Occipital lobe (tissue), 2 donors: ENCODE data around the gene CNOT2. TPM values are rescaled to one million over a fixed set of nuclear protein-coding genes. Genes with fewer than 3 reads are reported as not detected.
"Not testable (repeated sequence)": the region's sequence is repeated elsewhere in the genome, so short reads cannot be mapped to it uniquely, and the experiment has no call there.

ENCODE experiments used
- DNase-seq: peaks from one replicate; lab custom pipeline; 2025; lab: John Stamatoyannopoulos, UW
- total RNA-seq: library from RNA; depleted of rRNA; stranded (reverse); fragments of >200 nt; gene quantifications from one replicate; pipeline ENCODE4 v1.2.3, GENCODE V29; 2014

The CNOT2 gene
- total RNA-seq, 1 donor from 2014 or later, result 248 TPM

DNA sequence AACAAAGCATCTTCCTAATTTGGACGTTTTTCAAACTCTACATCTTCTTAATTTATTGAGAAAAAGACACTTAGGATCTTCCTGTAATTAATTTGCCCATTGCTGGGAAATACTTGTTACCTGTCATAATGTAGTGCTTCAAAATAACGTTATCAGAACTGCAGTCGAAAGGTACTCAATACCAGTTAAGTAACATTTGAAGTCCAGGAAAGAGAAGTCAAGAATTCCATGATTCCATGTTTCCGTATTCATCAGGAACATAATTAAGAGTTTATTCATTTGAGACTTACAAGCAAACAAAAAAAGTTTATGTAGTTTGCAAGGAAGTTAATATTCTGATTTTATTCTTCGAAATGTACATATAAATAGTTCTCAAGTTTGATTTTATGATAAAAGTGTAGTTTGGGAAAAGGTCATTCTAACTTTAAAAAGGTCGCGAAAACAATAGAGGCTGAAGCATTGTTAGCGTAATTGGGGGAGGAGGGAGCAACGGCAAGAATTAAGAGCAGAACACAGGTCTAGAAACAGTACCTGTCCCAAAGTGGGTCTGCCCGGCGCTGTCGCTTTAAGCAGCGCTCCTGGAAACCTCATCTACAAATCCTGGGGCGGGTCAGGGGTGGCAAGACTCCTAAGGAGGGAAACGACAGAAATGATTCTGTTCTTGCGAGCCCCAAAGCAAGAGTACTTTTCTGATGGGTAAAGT lies 121.6 kb downstream of the CNOT2 start:
- DNase-seq, result no peak

DNA sequence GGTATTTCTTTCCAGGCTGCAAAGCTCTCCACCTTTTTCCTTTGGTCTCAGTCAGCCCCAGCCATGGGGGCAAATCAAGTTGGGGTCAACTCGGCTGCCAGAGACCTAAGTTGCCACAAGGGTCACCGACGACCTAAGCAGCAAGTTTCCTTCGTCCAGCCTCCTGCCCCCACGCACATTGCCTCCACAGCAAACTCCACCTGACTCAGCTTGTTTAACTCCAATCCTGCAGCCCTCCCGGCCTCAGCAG lies 122.1 kb downstream of the CNOT2 start:
- DNase-seq, result no peak

DNA sequence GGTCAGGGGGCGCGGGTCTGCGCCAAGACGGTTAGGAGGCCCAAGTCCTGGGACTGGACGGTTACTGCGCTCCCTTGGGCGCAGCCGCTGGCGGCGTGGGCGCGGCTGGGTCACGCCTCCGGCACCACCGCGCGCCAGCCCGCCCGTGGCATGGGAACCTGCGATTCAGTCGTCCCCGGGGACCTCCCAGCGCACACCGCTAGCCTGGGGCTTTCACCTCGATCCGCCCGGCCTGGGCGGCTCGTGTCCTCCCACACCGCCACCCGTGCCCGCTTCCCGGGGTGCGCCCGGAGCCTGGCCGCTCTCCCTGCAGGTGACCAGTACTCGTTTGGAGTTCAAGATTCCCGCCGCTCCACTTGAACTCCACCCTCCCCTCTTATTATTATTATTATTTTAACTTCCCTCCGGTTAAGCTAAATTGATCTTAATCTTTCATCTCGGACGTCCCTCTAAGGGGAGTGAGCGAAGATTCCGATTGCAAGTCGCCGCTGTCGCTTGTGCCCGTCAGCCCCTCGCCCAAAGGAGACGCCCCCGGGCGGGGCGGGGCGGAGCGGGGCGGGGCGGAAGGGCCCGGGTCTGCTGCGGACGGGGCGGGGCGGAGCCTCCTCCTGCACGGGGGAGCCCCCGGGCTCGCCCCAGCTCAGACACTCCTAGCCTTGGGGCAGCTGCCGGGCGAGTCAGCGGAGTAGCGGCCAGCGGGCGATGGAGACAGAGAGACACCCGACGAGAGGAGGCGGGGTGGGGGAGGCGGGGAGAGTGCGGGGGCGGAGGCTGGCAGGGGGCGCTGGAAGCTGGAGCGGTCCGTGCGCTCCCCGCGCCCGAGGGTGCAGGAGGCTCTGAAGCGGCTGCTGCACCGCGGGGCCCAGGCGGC lies 122.7 kb downstream of the CNOT2 start, which contains the start of gene KCNMB4:
KCNMB4 (plus strand) TSS at position 643 of the 871 bp plus-strand sequence. CDS start 445 bp downstream, outside the sequence.
- DNase-seq, result peak; percentile 76

DNA sequence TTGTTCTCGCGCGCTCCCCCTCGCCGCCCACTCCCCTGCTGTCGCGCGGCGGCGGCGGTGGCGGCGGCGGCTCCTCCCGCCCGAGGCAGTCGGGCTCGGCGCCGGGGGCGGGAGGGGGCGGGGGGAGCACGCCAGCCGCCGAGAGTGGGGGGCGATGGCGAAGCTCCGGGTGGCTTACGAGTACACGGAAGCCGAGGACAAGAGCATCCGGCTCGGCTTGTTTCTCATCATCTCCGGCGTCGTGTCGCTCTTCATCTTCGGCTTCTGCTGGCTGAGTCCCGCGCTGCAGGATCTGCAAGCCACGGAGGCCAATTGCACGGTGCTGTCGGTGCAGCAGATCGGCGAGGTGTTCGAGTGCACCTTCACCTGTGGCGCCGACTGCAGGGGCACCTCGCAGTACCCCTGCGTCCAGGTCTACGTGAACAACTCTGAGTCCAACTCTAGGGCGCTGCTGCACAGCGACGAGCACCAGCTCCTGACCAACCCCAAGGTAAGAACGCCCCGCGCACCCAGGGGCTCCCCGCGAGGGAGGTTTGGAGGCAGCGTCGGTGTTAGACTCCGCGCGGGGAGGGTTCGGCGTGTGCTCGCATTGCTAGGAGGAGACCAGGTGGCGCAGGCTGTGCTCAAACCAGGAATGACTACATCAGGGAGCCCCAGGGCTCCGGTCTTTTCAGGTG lies 123.5 kb downstream of the CNOT2 start:
- peak; percentile 54 for DNase-seq

DNA sequence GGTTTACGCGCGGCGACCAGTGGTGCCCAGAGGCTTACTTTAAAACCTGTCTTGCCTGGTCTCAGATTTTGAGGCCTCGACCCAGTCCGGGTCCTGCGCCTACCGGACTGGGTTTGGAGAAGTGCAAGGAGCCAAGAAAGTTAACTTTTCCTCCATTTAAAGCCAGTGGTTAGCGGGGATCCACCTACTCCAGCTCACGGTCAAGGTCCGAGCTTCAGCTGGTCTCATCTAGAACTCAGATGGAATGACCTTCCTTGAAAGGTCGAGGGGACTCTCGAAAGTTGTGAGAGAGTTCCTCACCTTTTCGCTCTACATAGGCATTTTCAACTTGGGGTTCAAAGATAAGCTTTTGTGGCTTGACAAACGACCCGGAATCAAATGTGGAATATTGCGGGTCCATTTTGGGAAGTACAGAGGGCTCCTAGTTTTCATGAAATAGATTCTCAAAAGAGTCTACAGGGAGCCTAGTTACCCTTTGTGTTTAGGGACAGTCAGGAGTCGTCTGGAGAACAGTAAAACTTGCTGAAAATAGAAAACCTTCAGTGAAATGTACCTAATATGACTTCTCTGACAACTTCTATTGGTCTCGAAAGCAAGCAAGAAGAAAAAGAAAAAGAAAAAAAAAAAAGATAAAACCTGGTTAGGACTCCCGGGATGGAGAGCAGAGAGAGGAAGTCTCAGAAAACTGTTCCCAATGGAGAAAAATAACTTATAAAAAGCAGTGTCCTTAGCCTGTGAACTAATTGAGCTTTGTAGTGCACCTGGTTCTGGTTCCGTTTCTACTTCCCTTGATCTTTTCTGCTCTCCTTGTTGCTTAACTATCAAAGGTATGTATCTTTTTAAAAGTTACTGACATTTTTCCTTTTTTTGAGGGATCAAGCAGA lies 124.3 kb downstream of the CNOT2 start:
- DNase-seq, result no peak

DNA sequence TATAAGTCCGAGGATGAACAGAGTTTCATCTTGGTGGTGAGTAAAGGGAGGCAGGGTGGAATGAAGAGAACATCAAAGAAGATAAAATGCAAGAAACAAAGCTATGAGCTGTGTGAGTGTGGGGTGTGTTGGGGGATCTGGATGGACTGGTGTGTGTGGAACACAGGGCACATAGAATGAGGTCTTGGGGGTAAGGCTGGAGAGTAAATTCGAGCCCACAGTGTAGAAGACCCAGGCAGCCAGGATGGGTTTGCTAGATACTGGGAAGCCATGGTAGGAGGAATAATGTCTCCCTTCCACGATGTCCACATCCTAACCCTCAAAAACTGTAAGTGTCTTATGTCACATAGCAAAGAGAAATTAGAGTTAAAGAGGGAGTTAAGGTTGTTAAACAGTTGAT lies 129.6 kb downstream of the CNOT2 start:
- no peak for DNase-seq

DNA sequence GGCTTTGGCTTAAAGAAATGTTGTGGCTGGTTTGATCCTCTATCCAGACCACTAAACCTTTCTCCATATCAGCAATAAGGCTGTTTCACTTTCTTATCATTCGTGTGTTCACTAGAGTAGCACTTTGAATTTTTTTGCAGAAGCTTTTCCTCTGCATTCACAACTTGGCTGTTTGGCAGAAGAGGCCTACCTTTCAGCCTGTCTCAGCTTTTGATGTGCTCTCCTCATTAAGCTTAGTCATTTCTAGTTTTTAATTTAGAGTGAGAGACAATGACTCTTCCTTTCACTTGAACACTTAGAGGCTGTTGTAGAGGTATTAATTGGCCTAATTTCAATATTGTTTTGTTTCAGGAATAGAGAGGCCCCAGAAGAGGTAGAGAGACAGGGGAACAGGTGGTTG lies 136.6 kb downstream of the CNOT2 start:
- DNase-seq, result no peak

DNA sequence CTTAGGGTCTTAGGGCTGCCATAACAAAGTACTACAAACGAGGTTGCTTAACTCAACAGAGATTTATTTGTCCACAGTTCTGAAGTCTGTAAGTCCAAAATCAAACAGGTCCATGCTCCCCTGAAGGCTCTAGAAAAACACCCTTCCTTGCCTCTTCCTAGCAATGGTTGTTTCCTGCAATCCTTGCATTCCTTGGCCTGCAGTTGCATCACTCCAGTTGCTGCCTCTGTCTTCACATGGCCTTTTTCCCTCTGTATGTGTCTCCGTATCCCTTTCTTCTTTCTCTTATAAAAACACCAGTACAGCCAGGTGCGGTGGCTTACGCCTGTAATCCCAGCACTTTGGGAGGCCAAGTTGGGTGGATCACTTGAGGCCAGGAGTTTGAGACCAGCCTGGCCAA lies 140.3 kb downstream of the CNOT2 start:
- no peak for DNase-seq

DNA sequence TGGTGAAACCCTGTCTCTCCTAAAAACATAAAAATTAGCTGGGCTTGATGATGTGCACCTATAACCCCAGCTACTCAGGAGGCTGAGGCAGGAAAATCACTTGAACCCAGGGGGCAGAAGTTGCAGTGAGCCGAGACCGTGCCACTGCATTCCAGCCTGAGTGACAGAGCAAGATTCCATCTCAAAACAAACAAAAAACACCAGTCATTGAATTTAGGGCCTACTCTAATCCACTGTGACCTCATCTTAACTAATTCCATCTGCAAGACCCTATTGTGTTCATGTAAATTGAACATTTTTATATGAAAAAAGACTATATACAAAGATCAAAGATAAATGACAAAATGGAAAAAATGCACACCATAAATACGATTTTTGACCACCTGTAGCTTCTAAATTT lies 140.7 kb downstream of the CNOT2 start:
- DNase-seq, result no peak

DNA sequence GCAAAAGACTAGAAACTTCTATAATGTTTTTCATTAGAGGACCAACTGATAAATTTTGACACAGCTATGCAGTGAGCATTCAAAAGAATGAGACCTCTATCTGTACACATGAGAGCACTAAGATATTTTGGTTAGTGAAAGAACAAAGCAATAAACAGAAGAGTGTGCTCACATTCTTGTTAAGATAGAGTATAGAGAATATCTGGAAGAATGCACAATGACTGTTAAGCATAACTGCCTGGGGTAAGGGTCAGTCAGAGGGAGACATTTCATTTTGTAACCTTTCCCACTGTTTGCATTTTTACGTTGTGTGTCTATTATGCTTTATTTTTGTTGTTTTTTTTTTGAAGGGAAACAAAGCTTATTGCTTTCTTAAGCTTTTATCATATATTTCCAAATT lies 143.5 kb downstream of the CNOT2 start:
- DNase-seq, result no peak

DNA sequence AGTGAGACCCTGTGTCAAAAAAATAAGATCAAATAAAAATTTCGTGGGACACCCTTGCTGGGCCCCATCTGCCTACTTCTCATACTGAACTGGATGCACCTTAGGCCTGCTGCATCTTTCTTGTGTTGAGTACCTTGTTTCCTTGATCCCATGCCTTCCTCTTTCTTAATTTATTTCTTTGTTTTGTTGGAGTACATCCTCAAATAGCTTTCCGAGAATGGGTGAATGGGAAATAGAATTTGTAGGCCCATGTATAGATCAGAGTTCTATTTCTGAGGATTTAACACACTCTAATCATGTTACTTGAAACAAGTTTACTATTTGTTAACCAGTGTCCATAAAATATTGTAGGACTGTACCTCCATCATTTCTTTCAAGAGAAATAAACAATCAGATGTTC lies 146.4 kb downstream of the CNOT2 start:
- DNase-seq, result no peak

DNA sequence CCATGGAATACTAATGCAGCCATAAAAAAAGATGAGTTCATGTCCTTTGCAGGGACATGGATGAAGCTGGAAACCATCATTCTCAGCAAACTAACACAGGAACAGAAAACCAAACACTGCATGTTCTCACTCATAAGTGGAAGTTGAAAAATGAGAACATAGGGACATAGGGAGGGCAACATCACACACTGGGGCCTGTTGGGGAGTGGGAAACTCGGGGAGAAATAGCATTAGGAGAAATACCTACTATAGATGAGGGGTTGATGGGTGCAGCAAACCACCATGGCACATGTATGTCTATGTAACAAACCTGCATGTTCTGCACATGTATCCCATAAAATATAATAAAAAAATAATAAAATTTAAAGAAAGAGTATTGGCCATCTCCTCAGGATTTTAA lies 149.4 kb downstream of the CNOT2 start:
- not testable (repeated sequence) for DNase-seq

DNA sequence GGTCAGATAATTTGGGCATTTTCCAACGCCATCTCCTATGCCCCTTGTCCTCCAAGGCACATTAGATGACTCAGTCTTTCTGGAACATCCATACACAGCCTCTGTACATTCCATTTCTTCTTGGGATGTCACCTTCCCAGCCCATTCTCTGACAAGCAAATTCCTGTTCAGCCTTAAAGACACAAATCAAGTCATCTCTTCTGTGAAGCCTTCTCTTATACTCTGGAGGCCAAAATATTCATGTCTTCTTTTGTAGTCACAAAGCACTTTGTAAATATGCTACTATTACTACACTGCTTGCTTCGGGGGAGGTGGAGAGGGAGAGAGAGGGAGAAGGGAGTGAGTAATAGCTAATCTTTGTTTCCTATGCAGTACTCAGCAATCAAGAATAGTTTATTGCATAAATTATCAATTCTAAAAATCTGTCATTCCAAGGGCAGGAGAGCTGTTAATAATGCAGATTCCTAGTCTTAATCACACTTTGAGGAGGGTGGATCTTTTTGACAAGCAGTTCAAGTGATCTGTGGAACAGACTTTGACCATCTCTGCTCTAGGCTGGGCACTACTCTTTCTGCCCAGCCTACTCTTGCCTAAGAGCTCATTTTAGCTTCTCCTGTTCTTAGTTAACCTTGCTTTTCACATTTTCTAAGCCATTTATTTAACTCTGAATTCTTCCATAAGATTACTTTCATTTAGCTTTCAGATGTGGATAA lies 150.7 kb downstream of the CNOT2 start:
- DNase-seq, result no peak

DNA sequence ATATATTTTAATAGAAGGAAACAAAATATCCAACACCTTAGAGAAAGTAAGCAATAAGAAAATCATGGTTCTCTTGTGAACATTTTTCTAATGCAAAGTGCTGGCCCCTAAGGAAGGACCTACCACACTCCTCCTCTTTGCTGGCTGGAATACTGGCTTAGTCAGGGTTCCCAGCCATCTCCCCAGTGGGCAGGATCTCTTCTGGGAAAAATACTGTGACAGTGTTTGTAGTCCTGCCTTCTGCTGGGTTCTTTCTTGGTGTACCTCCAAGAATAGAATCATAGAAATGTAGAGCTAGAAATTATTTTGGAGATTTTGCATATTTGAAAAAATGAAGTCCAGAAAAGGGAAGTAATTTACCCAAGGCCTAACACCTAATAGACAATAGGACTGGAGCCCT lies 154.8 kb downstream of the CNOT2 start:
- DNase-seq, result peak; percentile 21

DNA sequence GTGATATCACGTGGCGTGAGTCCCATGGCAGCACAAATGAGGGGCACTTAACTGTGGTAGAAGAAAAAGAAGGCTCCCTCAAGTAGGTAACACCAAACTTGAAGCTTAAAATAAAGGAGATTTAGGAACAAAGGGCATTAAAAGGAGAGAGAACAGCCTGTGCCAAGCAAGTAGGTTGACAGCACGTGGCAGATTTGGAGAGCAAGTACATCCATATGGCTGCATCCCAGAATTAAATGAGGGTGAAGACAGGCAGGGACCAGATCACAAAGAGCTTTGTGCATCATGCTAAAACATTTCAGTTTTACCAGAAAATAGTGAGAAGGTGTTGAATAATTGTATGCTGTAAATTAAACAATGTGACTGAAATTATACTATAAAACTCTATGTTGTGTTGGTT lies 155.6 kb downstream of the CNOT2 start:
- DNase-seq, result peak; percentile 19

DNA sequence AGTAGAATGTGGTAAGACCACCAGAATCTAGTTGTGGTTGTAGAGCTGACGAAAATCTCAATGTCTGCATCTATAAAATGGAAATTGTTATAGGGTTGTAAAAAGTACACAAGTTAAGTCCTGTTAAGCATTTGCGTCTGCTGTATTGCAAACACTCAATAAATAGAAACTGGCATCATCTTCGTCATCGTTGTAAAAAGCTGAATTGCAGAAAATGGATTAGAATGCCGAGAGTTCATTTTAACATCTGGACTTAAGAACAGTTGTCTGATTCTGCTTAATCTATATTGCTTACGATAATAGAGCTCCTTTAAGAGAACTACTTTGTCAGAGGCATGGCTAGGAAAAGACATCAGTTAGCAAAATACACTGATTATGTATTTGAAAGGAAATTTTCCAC lies 156.1 kb downstream of the CNOT2 start:
- DNase-seq, result no peak

DNA sequence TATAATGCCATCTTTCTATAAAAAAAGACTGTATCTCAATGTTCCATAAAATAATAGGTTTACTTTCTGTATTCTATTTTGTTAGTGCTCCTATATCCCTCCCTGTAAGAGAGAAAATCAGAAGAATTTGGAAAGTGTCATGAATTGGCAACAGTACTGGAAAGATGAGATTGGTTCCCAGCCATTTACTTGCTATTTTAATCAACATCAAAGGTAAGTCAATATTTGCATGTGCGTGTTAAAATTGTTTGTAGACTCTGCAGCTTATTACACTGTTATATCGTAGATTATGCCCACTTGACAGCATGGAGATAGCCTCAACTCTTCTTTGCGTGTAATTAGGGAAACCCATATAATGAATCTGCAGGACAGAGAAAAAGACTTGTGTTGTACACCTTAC lies 156.9 kb downstream of the CNOT2 start:
- no peak for DNase-seq

DNA sequence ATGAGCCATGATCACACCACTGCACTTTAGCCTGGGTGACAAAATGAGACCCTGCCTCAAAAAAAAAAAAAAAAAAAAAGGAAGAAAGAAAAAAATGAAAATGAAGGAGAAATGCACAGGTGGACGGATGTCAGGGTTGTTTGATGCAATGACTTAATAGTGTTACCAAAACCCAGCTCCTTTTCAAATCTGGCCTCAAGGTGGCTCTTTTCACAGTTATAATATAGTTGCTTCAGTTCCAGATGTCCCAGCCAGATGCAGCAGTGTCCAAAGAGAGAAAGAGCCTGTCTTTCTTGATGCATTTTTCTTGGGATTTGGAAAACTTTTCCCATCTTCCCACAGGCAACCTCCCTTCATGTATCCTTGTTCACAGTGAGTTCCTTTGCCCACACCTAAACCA lies 159.4 kb downstream of the CNOT2 start:
- DNase-seq, result no peak

DNA sequence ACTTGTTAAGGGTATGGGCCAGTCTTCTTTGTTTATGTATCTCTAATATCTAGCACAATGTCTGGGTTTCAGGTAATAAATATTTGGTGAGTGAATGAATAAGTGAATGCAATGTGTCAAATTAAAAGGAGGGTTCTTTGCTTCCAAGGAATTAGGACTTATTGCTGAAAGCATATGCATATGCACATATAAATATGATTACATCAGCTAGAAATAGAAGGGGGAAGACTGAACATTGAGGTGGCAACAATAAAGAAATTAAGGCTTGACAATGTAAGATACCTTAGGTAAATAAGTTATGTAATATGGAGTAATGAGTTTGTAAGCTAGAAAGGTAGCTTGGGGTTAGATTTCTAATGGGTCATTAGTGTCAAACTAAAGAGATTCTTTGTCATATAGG lies 160.6 kb downstream of the CNOT2 start:
- DNase-seq, result no peak
